Activated naive CD4-positive, alpha-beta T cell treated with anti-CD3 and anti-CD28 coated beads, Interleukin-2, amount 50 U/mL, for 24 hours (primary cell): ENCODE data around the gene EIF4G3.

ENCODE experiments used
- H3K27ac Mint-ChIP-seq: one replicate; pipeline ENCODE4 v1.8.0; 2021; ENCODE audit warnings: mild to moderate bottlenecking, mixed read lengths
- H3K27me3 Mint-ChIP-seq: one replicate; pipeline ENCODE4 v1.8.0; 2021; ENCODE audit warnings: mixed read lengths
- H3K36me3 Mint-ChIP-seq: one replicate; pipeline ENCODE4 v1.8.0; 2021; ENCODE audit warnings: mixed read lengths
- H3K4me1 Mint-ChIP-seq: one replicate; pipeline ENCODE4 v1.8.0; 2021; ENCODE audit warnings: mixed read lengths
- H3K4me3 Mint-ChIP-seq: one replicate; pipeline ENCODE4 v1.8.0; 2021; ENCODE audit warnings: mild to moderate bottlenecking, mixed read lengths
- H3K9me3 Mint-ChIP-seq: one replicate; pipeline ENCODE4 v1.8.0; 2021; ENCODE audit warnings: mixed read lengths

The EIF4G3 gene

GRCh38 chr1:21089731-21090130, 87.0 kb downstream of the EIF4G3 start:
- Mint-ChIP-seq H3K9me3 (no peaks in the 10 kb centered on the region), H3K36me3 (peaks cover 20% of the 10 kb centered on the region), H3K27ac (no peak overlapping the region), H3K4me1 (peaks cover 9% of the 10 kb centered on the region), H3K4me3 (no peak overlapping the region), H3K27me3 (no peaks in the 10 kb centered on the region)

- Mint-ChIP-seq H3K27ac (no peak overlapping the region), H3K4me3 (no peak overlapping the region), H3K36me3 (peaks cover 22% of the 10 kb centered on the region), H3K27me3 (no peaks in the 10 kb centered on the region), H3K4me1 (peaks cover 13% of the 10 kb centered on the region), H3K9me3 (no peaks in the 10 kb centered on the region)
Observed at GRCh38 chr1:21089299-21089698, 87.4 kb downstream of the EIF4G3 start.

- Mint-ChIP-seq H3K36me3 (peaks cover 21% of the 10 kb centered on the region), H3K4me1 (peaks cover 9% of the 10 kb centered on the region), H3K27ac (no peak overlapping the region), H3K27me3 (no peaks in the 10 kb centered on the region), H3K9me3 (no peaks in the 10 kb centered on the region), H3K4me3 (no peak overlapping the region)
Observed at GRCh38 chr1:21084111-21084810, 92.4 kb downstream of the EIF4G3 start.

- Mint-ChIP-seq H3K27ac (no peak overlapping the region), H3K36me3 (peaks cover 19% of the 10 kb centered on the region), H3K9me3 (no peaks in the 10 kb centered on the region), H3K27me3 (no peaks in the 10 kb centered on the region), H3K4me3 (no peak overlapping the region), H3K4me1 (peaks cover 9% of the 10 kb centered on the region)
Observed at GRCh38 chr1:21082073-21082472, 94.6 kb downstream of the EIF4G3 start.

- Mint-ChIP-seq H3K4me1 (peaks cover 8% of the 10 kb centered on the region), H3K27me3 (no peaks in the 10 kb centered on the region), H3K4me3 (no peak overlapping the region), H3K9me3 (no peaks in the 10 kb centered on the region), H3K27ac (no peak overlapping the region), H3K36me3 (peaks cover 9% of the 10 kb centered on the region)
Observed at GRCh38 chr1:21077085-21077484, 99.6 kb downstream of the EIF4G3 start.

- peaks cover 4% of the 10 kb centered on the region for H3K36me3 Mint-ChIP-seq
- no peaks in the 10 kb centered on the region for H3K27me3 Mint-ChIP-seq
- no peaks in the 10 kb centered on the region for H3K9me3 Mint-ChIP-seq
- no peak overlapping the region for H3K27ac Mint-ChIP-seq
- H3K4me1 Mint-ChIP-seq, result peaks cover 8% of the 10 kb centered on the region
- no peak overlapping the region for H3K4me3 Mint-ChIP-seq
Observed at GRCh38 chr1:21072721-21073120, 104.0 kb downstream of the EIF4G3 start.

- Mint-ChIP-seq H3K36me3 (peaks cover 1% of the 10 kb centered on the region), H3K4me1 (no peaks in the 10 kb centered on the region), H3K27ac (no peak overlapping the region)
Observed at GRCh38 chr1:21069549-21069948, 107.1 kb downstream of the EIF4G3 start.

GRCh38 chr1:21068937-21069336, 107.8 kb downstream of the EIF4G3 start:
- Mint-ChIP-seq H3K9me3 (no peaks in the 10 kb centered on the region), H3K27ac (no peak overlapping the region), H3K27me3 (no peaks in the 10 kb centered on the region), H3K4me1 (no peaks in the 10 kb centered on the region), H3K36me3 (peaks cover 1% of the 10 kb centered on the region), H3K4me3 (no peak overlapping the region)

More at GRCh38 chr1:21069549-21069948, 107.1 kb downstream of the EIF4G3 start:
- Mint-ChIP-seq H3K9me3 (no peaks in the 10 kb centered on the region), H3K4me3 (no peak overlapping the region), H3K27me3 (no peaks in the 10 kb centered on the region)

- no peaks in the 10 kb centered on the region for H3K27me3 Mint-ChIP-seq
- H3K4me1 Mint-ChIP-seq, result no peaks in the 10 kb centered on the region
- H3K27ac Mint-ChIP-seq, result no peak overlapping the region
- H3K4me3 Mint-ChIP-seq, result no peak overlapping the region
- no peaks in the 10 kb centered on the region for H3K9me3 Mint-ChIP-seq
- peaks cover 1% of the 10 kb centered on the region for H3K36me3 Mint-ChIP-seq
Observed at GRCh38 chr1:21067551-21068227, 109.0 kb downstream of the EIF4G3 start.

GRCh38 chr1:21066356-21067012, 110.2 kb downstream of the EIF4G3 start:
- peaks cover 1% of the 10 kb centered on the region for H3K36me3 Mint-ChIP-seq
- H3K27ac Mint-ChIP-seq, result no peak overlapping the region
- H3K9me3 Mint-ChIP-seq, result no peaks in the 10 kb centered on the region
- H3K27me3 Mint-ChIP-seq, result no peaks in the 10 kb centered on the region
- H3K4me3 Mint-ChIP-seq, result no peak overlapping the region
- H3K4me1 Mint-ChIP-seq, result no peaks in the 10 kb centered on the region

GRCh38 chr1:21065851-21066250, 110.8 kb downstream of the EIF4G3 start:
- Mint-ChIP-seq H3K9me3 (no peaks in the 10 kb centered on the region), H3K27me3 (no peaks in the 10 kb centered on the region), H3K36me3 (peaks cover 1% of the 10 kb centered on the region), H3K27ac (no peak overlapping the region), H3K4me1 (no peaks in the 10 kb centered on the region), H3K4me3 (no peak overlapping the region)

- H3K27ac Mint-ChIP-seq, result no peak overlapping the region
- H3K4me3 Mint-ChIP-seq, result no peak overlapping the region
- H3K9me3 Mint-ChIP-seq, result no peaks in the 10 kb centered on the region
- no peaks in the 10 kb centered on the region for H3K27me3 Mint-ChIP-seq
- no peaks in the 10 kb centered on the region for H3K4me1 Mint-ChIP-seq
- peaks cover 1% of the 10 kb centered on the region for H3K36me3 Mint-ChIP-seq
Observed at GRCh38 chr1:21064057-21064456, 112.6 kb downstream of the EIF4G3 start.

GRCh38 chr1:21060523-21060922, 116.2 kb downstream of the EIF4G3 start:
- H3K4me1 Mint-ChIP-seq, result no peaks in the 10 kb centered on the region
- peaks cover 2% of the 10 kb centered on the region for H3K36me3 Mint-ChIP-seq
- H3K27ac Mint-ChIP-seq, result no peak overlapping the region
- H3K4me3 Mint-ChIP-seq, result no peak overlapping the region
- no peaks in the 10 kb centered on the region for H3K27me3 Mint-ChIP-seq
- no peaks in the 10 kb centered on the region for H3K9me3 Mint-ChIP-seq

- Mint-ChIP-seq H3K9me3 (no peaks in the 10 kb centered on the region), H3K36me3 (peaks cover 2% of the 10 kb centered on the region), H3K27ac (no peak overlapping the region), H3K4me3 (no peak overlapping the region), H3K27me3 (no peaks in the 10 kb centered on the region), H3K4me1 (no peaks in the 10 kb centered on the region)
Observed at GRCh38 chr1:21059021-21059420, 117.7 kb downstream of the EIF4G3 start.

GRCh38 chr1:21058035-21058793, 118.5 kb downstream of the EIF4G3 start:
- Mint-ChIP-seq H3K4me3 (no peak overlapping the region), H3K4me1 (no peaks in the 10 kb centered on the region), H3K9me3 (no peaks in the 10 kb centered on the region), H3K36me3 (peaks cover 2% of the 10 kb centered on the region), H3K27me3 (no peaks in the 10 kb centered on the region), H3K27ac (no peak overlapping the region)
